NCI-H1417 treated with DMSO at 0.1 percent for 48 hours (cell line): ENCODE data around the gene KCTD19.

Source experiments
- DNase-seq: peaks from one replicate; lab custom pipeline; 2025; lab: John Stamatoyannopoulos, UW

Gene KCTD19

DNA sequence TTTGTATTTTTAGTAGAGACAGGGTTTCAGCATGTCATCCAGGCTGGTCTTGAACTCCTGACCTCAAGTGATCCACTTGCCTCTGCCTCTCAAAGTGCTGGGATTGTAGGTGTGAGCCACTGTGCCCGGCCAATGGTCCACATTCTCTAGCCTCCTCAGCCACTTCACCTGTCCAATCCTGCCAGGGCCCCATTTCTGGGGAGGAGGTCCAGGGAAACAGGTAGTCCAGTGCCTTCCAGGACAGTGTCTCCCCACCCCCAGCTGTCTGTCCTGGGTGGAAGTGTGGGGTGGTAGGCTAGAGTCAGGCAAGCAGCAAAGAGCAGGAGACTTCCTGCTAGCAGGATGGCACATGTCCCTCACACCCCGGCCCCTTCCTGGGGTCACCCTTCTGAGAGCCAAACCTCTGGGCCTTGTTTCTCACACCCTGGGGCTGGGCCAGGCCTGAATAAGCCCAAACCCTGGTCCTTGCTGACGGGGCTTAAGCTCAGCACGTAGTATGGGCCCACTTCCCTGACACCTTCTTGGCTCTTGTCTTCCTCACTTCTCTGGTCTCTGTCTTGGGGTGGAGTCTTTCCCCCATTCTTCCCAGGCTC, 84.3 kb downstream of the KCTD19 start:
- no peak for DNase-seq

DNA sequence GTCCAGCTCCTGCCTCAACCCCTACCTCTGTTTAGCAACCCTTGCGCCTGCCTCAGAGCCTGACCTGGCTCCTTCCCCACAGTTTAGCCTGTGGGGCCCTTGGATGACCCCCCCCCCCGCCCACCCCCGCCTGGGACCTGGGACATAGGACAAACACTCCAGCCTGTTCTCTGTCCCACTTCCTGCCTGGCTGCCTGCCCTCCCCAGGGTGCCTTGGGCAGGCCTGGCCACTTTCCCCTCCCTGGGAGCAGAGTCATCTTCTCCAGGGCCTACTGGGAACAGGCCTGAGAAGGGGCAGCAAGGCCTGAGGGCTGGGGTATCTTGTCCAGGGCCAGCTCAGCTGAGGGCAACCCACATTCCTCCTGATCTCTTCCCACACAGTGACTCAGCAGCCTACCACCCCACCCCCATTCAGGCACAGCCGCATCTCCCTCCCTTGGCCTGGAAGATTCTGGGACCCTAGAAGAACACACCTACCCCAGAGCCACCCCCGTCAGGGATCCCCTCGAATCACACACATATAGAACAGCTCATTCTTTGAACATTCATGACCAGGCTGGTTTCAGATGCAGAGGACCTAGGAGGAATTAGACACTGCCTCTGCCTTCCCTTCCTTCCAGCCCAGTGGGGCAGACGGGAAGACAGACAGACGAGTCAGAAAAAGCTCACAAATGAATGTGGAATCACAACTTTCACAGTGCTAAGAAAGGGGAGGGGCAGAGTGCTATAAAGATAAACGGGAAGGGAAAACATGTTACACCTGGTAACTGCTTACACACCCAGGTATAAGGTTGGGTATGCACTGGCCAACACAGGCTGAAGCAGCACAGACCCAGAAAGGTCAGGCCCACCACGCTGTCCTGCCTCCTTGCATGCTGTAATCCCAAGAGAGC, 85.3 kb downstream of the KCTD19 start:
- no peak for DNase-seq

DNA sequence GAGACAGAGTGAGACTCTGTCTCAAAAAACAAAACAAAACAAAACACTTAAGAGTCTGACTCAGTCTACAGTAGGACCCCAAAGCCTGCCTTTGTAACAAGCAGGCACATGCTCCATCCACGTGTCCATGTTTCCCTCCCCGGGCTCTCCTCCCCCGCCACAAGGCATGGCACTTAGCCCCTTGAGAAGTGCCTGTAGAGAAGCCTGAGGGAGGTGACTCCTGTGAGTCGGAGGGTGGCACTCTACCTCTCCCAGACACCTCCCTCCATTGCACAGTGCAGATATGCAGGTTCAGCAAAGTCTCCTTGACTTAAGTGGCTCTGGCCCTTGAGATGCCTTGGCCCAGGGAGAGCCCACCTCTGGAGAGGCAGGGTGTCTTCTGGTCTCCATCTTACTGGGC, 86.0 kb downstream of the KCTD19 start:
- DNase-seq, result no peak
